Left renal pelvis (tissue), 4 donors: ENCODE results near the gene UNC93B1. TPM values are rescaled to one million over a fixed set of nuclear protein-coding genes. Genes with fewer than 3 reads are reported as not detected.
"Not testable (repeated sequence)": the region's sequence is repeated elsewhere in the genome, so short reads cannot be mapped to it uniquely, and the experiment has no call there.

Experiments
- DNase-seq, 4 donors: peaks; one replicate each; pipeline ENCODE4 v3.0.0-alpha.2; 2013; ENCODE audit warnings: low read depth in 4 of 4, low spot score in 3 of 4
- polyA plus RNA-seq, 4 donors: library from polyadenylated mRNA; unstranded; fragments of 120-200 nt; gene quantifications; one replicate each; pipeline ENCODE4 v1.2.1, GENCODE V29; 2013; ENCODE audit not compliant: insufficient read length in 4 of 4

UNC93B1 gene
- polyA plus RNA-seq, 4 donors = 7.9 to 15.2 (median 9.9) TPM

- DNase-seq = no peak
Observed at GRCh38 chr11:67996051-67996450, 7.8 kb downstream of the UNC93B1 start.

GRCh38 chr11:67995579-67995978 lies 8.3 kb downstream of the UNC93B1 start:
- not testable (repeated sequence) for DNase-seq

GRCh38 chr11:67995129-67995528 lies 8.8 kb downstream of the UNC93B1 start:
- not testable (repeated sequence) for DNase-seq

DNA sequence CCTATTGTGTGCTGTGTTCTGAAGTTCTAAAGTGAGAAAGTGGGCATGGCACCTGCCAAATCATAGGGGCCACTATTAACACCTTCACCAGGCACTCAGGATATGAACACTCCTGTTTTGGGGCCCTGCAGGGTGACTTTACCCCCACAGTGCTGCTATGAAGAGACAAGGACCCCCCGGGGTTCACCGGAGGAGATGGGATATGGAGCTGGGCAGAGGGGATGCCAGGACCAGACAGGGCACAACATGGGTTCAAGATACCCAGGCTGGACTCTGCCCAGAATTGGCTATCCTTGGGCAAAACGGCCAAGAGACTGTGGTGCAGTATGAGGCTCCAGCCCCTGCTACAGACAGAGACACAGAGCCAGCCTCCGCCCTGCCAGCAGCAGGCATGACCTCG lies 9.5 kb downstream of the UNC93B1 start:
- DNase-seq = not testable (repeated sequence)

DNA sequence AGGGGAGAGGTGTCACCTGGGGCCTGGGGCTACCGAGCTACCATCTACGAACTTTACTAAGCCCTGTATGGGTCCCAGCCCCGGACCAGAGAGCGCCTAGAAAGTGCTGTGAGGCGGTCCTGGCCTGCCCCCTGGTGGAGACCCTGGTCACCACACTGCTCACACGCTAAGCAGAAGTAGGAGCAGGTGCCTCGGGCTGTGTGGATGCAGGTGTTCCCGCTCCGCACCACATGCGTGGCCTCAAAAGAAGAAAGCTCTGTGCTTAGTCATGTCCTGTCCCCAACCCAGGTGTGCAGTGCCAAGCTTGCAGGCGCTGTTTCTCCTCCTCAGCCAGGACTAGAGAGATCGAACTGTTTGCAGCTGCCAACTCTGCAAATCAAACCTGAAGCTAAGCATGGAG lies 10.1 kb downstream of the UNC93B1 start:
- not testable (repeated sequence) for DNase-seq

GRCh38 chr11:67991347-67992121 lies 12.4 kb downstream of the UNC93B1 start:
- not testable (repeated sequence) for DNase-seq

DNA sequence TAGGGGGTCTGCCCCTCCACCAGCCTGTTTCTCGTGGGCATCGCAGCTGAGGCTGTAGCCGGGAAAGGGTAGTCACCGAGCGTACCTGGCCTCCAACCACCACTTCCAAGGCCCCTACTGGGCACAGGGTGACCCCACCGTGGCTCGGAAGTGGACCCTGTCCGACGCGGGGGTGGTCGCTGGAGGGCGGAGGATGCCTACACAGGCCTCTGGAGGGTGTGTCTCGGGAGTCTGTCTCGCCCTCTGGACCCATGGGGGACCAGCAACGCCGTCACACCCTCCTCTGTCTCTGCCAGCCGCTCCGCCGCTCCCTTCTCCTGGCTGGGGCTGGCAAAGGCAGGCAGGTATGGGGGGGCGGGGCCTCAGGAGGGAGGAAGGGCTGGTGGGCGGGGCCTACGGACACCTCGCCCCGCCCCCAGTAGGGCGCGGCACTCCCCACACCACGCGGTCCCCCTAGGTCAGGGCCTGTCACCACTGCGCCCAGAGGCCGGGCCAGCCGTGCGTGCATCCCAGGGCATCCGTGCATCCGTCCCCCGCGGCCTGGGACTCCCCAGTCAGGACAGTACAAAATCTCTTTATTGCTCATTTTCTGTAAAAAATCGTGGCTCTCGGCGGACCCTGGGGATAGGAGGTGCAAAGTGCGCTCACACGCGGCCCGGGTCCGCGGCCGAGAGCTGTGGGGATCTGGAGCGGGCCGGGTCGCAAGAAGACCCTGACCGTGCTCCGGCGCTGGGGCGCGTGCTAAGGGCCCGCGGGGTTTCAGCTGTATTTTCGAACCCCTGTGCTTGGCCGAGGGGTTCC lies 13.2 kb downstream of the UNC93B1 start:
- not testable (repeated sequence) for DNase-seq

DNA sequence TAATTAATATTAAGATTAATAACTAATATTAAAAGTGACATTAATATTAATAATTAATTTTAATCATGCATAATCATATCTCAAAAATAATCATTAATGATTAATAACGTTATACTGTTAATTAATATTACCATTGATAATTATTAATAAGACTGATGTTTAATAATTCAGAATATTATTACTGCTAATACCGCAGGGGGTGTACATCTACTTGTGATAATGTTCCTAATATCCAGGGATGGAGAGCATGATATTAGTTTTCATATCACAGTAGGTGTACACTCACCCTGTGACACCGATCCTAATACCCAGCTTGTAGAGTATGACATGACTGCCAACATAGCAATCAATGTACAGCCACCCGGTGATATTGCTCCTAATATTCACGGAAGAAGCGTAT lies 18.6 kb downstream of the UNC93B1 start:
- not testable (repeated sequence) for DNase-seq

DNA sequence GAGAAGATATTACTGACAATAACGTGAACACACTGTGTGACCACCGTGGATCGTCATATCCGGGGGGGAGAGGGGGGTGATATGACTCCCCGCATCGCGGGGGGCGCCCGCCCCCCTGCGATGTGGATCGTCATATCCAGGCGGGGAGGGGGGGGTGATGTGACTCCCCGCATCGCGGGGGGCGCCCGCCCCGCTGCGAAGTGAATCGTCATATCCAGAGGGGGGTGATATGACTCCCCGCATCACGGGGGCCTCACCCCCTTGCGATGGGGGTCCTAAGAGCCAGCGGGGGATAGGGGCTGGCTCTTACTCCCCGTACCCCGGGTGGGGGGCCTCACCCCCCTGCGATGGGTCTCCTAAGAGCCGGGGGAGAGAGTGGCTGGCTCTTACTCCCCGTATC lies 19.9 kb downstream of the UNC93B1 start:
- DNase-seq = no peak

GRCh38 chr11:67982255-67982857 lies 21.5 kb downstream of the UNC93B1 start:
- not testable (repeated sequence) for DNase-seq

GRCh38 chr11:67981226-67981625 lies 22.7 kb downstream of the UNC93B1 start:
- DNase-seq = not testable (repeated sequence)

DNA sequence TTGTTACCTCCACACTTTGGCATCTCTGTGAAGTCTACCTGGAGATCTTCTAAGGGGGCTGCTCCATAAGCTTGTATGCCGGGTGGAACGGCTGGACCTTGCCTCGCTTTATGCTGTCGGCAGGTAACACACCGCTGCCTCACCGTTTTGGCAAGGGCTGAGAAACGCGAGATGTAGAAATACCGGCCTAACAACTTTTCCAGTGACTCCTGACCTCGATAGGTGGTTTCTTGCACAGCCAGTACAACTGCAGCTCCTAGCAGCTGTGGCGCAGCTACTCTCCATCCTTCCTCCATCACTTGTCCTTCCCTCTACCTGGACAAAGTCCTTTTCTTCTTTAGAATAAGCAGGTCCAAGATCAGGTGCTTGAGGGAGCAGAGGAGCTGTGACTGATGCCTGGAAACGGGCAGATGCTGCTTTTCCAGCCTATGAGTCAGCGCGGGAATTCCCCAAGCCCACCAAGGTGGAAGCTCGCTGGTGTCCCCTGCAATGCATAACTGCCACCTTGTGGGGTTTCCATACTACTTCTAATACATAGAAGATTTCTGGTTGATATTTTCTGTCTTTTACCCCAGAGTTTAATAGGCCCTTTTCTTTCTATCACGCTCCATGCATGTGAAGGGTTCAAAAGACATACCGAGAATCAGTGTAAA lies 25.0 kb downstream of the UNC93B1 start:
- not testable (repeated sequence) for DNase-seq

GRCh38 chr11:67974746-67975145 lies 29.2 kb downstream of the UNC93B1 start:
- DNase-seq = not testable (repeated sequence)

GRCh38 chr11:67965830-67966348 lies 38.0 kb downstream of the UNC93B1 start:
- not testable (repeated sequence) for DNase-seq

DNA sequence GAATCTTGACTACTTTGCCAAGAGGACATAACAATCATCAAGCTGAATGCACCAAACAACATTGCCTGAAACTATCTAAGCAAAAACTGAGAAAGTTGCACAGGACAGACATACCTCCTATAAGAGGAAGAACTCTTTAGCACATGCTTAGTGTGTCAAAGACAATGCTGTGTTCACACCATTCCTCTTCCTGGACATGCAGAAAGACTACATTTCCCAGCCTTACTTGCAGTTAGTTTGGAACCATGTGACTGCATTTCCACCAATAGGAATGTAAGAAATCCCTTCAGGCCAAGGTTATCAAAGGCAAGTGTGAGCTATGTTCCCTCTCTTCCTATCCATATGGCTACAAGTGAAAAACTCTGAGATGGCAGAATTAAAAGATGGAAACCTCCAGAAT lies 39.2 kb downstream of the UNC93B1 start:
- not testable (repeated sequence) for DNase-seq

DNA sequence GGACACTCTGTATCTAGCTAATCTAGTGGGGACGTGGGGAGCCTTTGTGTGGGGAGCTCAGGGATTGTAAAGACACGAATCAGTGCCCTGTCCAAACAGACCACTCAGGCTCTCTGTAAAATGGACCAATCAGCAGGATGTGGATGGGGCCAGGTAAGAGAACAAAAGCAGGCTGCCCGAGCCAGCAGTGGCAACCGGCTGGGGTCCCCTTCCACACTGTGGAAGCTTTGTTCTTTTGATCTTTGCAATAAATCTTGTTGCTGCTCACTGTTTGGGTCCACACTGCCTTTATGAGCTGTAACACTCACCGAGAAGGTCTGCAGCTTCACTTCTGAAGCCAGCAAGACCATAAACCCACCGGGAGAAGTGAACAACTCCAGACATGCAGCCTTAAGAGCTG lies 40.0 kb downstream of the UNC93B1 start:
- DNase-seq = not testable (repeated sequence)

GRCh38 chr11:67963217-67963616 lies 40.7 kb downstream of the UNC93B1 start:
- DNase-seq = not testable (repeated sequence)

DNA sequence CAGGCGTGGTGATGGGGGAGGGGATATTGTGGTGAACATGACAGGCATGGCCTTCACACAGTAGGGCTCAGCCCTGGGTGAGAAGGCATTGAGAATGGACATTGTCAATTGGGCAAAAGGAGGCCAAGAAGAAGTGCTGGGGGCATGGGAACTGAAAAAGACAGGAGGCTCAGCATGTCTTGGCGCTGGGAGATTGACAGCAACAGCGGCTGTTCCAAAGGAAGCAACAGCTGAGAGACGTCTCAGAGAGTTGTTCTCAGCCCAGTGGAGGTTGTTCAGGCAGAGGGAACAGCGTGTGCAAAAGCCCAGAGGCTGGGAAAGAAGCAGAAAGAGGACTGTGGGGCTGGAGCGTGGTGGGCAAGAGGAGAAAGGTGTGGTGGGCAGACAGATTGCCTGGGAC lies 47.7 kb downstream of the UNC93B1 start:
- not testable (repeated sequence) for DNase-seq

GRCh38 chr11:67955461-67956007 lies 48.4 kb downstream of the UNC93B1 start:
- DNase-seq = peak; percentile 39 to 48 (median 46)

- not testable (repeated sequence) for DNase-seq
Observed at GRCh38 chr11:67954971-67955370, 48.9 kb downstream of the UNC93B1 start.
